LNCaP clone FGC (cell line): ENCODE measurements around the gene ZIC2.
"Not testable (repeated sequence)": the region's sequence is repeated elsewhere in the genome, so short reads cannot be mapped to it uniquely, and the experiment has no call there.

Source experiments
- DNase-seq: peaks from one replicate; pipeline ENCODE4 v3.0.0-alpha.2; 2011; ENCODE audit warnings: low read depth
- H3K4me3 ChIP-seq: 2 replicates; pipeline ENCODE4 v1.5.1; 2011; ENCODE audit warnings: mild to moderate bottlenecking, low read depth, low read length, control low read depth
- TF ChIP-seq, protein P1 (sequence below): IDR thresholded peaks from 2 replicates; pipeline ENCODE4 v1.5.1; 2012; ENCODE audit warnings: mild to moderate bottlenecking; ENCODE audit not compliant: control insufficient read depth, insufficient read depth; ENCODE audit errors: extremely low read depth

ZIC2 gene

DNA sequence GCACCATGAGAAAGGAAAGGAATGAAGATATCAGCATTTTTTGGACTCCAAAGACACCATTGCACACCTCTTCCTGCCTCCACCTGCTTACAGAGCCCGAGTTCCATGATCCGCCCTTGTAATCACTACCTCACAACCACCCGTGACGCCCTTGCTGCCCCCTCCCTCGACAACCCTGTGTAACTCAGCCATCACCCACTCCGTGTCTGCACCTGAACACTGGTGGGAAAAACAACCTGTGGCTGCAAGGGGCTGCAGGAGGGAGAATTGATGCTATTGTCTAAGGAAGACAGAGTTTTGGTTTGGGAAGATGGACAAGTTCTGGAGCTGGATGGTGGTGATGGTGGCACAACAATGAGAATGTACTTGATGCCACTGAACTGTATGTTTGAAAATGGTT, 37.0 kb upstream of the ZIC2 start:
- H3K4me3 ChIP-seq: no peak overlapping the region
- no peak for DNase-seq
- TF ChIP-seq, protein P1, sequence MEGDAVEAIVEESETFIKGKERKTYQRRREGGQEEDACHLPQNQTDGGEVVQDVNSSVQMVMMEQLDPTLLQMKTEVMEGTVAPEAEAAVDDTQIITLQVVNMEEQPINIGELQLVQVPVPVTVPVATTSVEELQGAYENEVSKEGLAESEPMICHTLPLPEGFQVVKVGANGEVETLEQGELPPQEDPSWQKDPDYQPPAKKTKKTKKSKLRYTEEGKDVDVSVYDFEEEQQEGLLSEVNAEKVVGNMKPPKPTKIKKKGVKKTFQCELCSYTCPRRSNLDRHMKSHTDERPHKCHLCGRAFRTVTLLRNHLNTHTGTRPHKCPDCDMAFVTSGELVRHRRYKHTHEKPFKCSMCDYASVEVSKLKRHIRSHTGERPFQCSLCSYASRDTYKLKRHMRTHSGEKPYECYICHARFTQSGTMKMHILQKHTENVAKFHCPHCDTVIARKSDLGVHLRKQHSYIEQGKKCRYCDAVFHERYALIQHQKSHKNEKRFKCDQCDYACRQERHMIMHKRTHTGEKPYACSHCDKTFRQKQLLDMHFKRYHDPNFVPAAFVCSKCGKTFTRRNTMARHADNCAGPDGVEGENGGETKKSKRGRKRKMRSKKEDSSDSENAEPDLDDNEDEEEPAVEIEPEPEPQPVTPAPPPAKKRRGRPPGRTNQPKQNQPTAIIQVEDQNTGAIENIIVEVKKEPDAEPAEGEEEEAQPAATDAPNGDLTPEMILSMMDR: no peak

DNA sequence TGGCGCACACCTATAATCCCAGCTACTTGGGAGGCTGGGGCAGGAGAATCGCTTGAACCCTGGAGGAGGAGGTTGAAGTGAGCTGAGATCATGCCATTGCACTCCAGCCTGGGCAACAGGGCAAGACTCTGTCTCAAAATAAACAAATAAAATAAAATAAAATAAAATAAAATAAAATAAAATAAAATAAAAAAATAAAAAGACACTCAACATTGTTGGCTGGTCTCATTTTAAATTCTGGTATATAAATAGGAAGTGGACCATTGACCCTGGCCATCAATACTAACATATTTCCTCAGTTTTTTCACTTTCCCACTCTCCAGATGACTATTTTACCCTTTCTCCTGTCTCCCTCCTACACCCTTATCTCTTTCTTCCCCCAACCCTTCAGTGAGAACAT, 36.1 kb upstream of the ZIC2 start:
- not testable (repeated sequence) for DNase-seq, H3K4me3 ChIP-seq

DNA sequence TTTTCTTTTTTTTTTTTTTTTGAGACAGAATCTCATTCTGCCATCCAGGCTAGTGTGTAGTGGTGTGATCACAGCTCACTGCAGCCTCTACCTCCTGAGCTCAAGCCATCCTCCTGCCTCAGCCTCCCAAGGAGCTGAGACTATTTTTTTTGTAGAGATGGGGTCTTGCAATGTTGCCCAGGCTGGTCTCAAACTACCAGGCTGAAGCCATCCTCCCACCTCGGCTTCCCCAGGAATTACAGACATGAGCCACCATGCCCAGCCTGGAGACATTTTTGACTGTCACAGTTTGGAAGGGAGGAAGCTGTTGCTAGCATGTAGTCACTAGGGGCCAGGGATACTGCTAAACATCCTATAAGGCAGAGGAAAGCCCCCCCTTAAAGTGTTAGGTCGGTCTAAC, 33.9 kb upstream of the ZIC2 start:
- TF ChIP-seq, protein P1: no peak
- DNase-seq: no peak

DNA sequence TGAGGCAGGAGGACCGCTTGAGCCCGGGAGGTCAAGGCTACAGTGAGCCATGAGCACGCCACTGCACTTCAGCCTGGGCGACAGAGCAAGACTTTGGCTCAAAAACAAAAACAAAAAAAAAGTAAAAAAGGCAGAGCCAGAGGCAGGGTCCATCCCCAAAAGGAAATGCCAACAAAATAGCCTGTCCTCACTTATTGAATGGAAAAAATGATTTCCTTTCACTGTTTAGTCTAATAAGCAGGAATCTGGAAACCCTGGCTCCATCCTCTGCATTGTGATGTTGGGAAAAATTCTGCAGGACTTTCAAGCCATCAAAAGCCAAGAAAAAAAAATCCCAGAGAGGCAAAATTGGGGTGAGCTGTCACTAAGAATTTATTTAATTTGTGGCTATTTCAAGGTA, 33.2 kb upstream of the ZIC2 start:
- no peak overlapping the region for H3K4me3 ChIP-seq
- DNase-seq: no peak
- TF ChIP-seq, protein P1: no peak

More for the DNA sequence above, 33.9 kb upstream of the ZIC2 start:
- H3K4me3 ChIP-seq: no peak overlapping the region

DNA sequence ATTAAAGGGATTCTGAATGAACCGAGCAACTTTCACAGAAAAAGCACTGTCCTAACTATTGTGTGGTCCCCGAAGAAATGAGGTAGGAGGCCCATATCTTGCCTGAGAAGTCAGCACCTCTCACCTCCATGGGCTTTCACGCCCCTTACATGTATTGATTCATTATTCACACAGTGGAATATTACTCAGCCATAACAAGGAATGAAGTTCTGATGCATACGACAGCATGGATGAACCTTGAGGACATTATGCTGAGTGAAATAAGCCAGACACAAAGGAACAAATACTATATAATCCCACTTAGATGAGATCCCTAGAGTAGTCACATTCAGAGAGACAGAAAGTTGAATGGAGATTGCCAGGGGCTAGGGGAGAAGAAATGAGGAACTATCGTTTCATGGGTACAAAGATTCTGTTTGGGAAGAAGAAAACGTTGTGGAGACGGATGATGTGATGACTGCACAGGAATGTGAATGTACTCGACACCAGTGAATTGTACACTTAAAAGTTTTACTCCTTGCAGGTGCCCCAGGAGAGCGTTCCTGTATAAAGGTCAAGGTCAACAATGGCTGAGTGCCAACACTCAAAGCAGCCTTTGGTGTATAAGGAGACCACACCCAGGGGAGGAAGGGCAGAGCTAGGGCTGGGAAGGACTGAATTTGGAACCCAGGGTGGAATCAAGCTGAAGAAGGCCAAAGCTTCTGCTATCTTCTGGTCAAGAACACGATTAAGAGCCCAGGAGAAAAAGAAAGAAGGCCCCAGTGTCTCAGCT, 32.5 kb upstream of the ZIC2 start:
- H3K4me3 ChIP-seq: no peak overlapping the region
- TF ChIP-seq, protein P1: no peak
- no peak for DNase-seq

DNA sequence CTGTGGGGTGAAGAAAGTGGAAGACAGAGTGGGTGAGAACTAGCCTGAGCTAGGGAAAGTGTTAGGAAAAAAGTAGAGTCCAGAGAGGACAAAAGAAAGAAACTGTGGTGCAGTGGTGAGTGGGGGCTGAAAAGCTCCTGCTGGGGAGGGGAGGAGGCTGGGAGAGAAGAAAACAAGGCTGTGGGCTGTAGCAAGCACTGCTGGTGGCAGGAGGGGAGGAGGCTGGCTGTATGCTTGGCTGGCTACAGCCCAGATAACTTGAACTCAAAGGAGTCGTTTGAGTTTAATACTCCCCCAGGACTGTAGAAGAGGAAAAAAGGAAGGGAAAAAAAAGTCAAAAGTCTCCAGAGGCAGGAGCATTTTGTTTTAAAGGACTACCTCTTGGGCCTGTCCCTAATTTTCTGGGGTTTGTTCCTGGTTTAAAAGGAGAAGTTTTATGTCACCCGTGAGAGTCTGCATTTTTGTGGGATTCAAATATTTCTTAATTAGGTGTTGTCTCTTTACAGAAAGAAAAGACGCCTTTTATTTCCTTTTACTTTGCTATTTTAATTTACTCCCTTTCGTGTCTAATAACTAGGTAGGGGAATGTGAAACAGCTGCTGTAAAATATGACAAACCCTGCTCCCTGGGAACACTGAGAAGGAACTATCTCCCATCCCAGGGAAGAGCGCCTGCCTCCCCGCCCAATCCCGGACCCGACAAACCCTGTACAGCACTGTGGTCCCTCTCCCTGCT, 31.7 kb upstream of the ZIC2 start:
- TF ChIP-seq, protein P1: no peak
- DNase-seq: no peak
- H3K4me3 ChIP-seq: no peak overlapping the region

DNA sequence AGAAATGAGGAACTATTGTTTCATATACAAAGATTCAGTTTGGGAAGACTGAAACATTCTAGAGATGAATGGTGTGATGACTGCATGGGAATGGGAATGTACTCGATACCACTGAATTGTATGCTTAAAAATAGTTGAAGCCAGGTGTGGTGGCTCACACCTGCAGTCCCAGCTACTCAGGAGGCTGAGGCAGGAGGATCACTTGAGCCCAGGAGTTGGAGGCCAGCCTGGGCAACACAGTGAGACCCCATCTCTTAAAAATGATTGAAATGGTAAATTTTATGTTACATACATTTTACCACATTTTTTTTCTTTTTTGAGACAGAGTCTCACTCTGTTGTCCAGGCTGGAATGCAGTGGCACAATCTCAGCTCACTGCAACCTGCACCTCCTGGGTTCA, 29.9 kb upstream of the ZIC2 start:
- not testable (repeated sequence) for DNase-seq, H3K4me3 ChIP-seq
